AG10803 (cell line): Measurements from ENCODE around the gene SLC6A3.

Experiments used
- DNase-seq: peaks from one replicate; pipeline ENCODE4 v3.0.0; 2010; ENCODE audit warnings: low read depth
- H3K4me3 ChIP-seq: 2 replicates; pipeline ENCODE4 v1.5.1; 2011; ENCODE audit warnings: mild to moderate bottlenecking, low read length, control low read depth
- TF ChIP-seq, protein P1 (sequence below): conservative IDR thresholded peaks from 2 replicates; pipeline ENCODE4 v1.5.1; 2011; ENCODE audit warnings: mild to moderate bottlenecking, low read length, control low read depth, inconsistent platforms

SLC6A3 gene

DNA sequence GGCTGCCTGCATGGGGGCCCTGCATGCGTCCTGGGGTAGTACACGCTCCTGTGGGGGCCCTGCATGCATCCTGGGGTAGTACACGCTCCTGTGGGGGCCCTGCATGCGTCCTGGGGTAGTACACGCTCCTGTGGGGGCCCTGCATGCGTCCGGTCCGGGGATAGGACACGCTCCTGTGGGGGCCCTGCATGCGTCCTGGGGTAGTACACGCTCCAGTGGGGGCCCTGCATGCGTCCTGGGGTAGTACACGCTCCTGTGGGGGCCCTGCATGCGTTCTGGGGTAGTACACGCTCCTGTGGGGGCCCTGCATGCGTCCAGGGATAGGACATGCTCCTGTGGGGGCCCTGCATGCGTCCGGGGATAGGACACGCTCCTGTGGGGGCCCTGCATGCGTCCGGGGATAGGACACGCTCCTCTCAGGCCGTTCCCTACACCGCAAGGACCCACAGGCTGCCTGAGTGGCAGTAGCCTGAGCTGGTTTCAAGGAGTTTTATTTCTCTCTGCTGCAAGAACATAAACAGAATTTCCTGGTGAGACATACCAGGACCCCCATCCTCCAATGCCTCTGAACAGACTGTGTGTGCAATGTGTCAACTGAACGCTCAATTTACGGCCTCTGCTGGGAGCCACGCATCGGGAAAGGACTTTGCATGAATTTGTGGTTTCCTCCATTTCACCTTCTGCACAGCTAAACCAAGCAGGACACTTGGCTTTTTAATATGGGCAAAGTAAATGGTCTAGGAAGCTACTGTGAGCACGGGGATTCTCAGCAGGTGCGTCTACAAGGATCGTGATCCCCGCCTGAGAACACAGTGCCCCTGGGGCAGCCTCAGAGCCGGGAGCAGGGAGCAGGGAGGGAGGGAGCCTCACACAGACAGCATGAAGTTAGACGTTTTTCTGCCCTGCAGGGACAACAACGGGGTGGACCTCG lies 51.4 kb downstream of the SLC6A3 start:
- TF ChIP-seq, protein P1, sequence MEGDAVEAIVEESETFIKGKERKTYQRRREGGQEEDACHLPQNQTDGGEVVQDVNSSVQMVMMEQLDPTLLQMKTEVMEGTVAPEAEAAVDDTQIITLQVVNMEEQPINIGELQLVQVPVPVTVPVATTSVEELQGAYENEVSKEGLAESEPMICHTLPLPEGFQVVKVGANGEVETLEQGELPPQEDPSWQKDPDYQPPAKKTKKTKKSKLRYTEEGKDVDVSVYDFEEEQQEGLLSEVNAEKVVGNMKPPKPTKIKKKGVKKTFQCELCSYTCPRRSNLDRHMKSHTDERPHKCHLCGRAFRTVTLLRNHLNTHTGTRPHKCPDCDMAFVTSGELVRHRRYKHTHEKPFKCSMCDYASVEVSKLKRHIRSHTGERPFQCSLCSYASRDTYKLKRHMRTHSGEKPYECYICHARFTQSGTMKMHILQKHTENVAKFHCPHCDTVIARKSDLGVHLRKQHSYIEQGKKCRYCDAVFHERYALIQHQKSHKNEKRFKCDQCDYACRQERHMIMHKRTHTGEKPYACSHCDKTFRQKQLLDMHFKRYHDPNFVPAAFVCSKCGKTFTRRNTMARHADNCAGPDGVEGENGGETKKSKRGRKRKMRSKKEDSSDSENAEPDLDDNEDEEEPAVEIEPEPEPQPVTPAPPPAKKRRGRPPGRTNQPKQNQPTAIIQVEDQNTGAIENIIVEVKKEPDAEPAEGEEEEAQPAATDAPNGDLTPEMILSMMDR, result no peak
- H3K4me3 ChIP-seq, result no peak overlapping the region
- DNase-seq, result no peak

GRCh38 chr5:1392801-1393565 lies 52.3 kb downstream of the SLC6A3 start:
- DNase-seq, result no peak
- no peak overlapping the region for H3K4me3 ChIP-seq
- TF ChIP-seq, protein P1, result no peak

DNA sequence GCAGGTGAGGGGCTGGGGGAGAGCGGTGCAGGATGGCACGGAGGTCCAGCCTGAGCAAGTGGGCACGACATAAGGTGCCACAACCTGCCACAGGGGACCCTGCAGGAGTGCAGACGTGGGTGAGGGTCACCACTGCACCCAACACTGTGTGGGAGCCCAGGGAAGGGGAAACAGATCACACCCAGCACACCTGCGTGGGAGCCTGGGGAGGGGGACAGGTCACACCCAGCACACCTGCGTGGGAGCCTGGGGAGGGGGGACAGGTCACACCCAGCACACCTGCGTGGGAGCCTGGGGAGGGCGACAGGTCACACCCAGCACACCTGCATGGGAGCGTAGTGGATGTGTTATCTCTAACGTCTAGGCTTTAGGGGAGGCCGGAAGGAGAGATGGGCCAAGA lies 53.0 kb downstream of the SLC6A3 start:
- DNase-seq, result no peak
- TF ChIP-seq, protein P1, result no peak
- H3K4me3 ChIP-seq, result no peak overlapping the region

DNA sequence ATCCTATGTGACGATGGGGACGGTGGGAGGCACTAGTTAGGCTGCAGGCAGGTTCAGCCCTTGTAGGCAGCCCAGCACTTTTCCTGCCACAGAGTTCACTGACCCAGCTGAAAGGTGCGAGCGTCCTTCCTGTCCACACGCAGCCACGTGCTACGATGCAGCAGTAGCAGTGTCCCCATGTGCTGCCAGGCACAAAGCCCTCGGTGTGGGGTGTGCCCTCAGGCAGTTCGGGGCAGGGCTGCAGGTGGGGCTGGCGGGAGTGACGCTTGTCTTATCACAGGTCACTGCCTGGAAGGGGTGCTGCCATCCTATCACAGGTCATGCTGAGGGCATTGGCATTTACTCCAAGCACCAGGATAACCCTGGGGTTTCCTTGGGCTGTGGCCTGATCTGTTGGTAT lies 53.5 kb downstream of the SLC6A3 start:
- no peak for DNase-seq
- TF ChIP-seq, protein P1, result no peak
- H3K4me3 ChIP-seq, result no peak overlapping the region

DNA sequence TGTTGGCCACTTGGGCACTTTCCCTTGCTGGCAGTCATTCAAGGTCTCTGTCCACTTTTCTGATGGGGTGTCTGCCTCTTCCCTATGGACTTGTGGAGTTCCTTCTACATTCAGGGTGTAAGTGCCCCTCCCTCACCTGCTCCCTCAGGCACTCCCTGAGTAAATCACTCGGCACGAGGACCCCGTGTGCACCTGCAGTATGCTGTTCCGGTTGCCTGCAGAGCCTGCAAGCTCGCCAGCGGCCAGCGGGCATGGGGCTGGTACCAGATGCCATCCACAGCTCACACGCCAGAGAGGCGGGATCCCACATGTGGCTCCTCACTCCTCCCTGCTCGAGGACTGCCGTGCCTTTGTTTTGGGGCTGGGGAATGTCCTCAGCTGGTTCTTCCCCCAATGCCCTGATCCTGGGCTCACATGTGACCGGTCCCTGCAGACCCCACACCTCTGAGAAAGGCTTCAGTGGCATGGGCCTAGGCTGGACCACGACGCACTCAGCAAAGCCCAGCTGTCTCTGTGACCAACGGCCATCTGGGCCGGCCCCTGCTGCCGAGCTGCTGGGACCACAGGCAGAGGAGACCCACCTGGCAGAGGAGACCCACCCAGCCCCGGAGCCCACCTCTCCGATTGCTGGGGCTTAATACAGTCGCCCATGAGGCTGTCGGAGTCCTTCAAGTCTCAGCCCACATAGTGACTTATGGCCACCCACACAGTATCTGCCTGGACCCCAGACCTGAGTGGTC lies 54.2 kb downstream of the SLC6A3 start:
- TF ChIP-seq, protein P1, result no peak
- DNase-seq, result no peak
- H3K4me3 ChIP-seq, result no peak overlapping the region

DNA sequence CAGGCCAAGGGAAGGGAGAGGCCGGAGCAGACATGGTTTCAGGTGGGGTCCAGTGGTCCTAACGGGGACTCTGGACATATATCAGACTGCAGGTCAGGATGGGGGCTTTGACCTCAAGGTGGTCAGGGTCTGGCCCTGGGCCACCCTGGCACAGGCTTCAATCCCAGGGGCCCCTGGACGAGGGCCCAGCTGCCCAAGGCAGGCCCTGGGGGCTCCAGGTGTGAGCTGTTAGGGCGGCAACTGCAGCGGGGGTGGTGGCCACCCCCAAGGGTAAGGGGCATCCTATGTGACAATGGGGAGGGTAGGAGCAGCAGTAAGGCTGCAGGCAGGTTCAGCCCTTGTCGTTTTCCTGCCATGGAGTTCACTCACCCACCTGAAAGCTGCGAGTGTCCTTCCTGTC lies 54.9 kb downstream of the SLC6A3 start:
- H3K4me3 ChIP-seq, result no peak overlapping the region
- TF ChIP-seq, protein P1, result no peak
- DNase-seq, result no peak
